Stomach (tissue), 9 donors: Measurements from ENCODE around the gene NT5C1B. TPM values are rescaled to one million over a fixed set of nuclear protein-coding genes. Genes with fewer than 3 reads are reported as not detected.

Experiments
- DNase-seq, 2 donors: peaks; one replicate each; pipeline versions ENCODE4 v3.0.0 to v3.0.0-alpha.2; 2013 to 2019
- H3K27ac ChIP-seq, 5 donors: fragments of 200-600 bp in 4 of 5; sonication (generic) in 4 of 5; one replicate each; pipeline ENCODE4 v1.5.1; 2013 to 2019; ENCODE audit warnings: mild to moderate bottlenecking in 1 of 5, moderate library complexity in 1 of 5
- H3K27me3 ChIP-seq, 3 donors: fragments of 200-600 bp; sonication (generic); one replicate each; pipeline ENCODE4 v1.5.1; 2017 to 2019; ENCODE audit warnings: mixed run types in 1 of 3
- H3K36me3 ChIP-seq, 4 donors: fragments of 200-600 bp; sonication (generic); 1 replicate in 3 of 4; 2 replicates in 1 of 4; pipeline ENCODE4 v1.5.1; 2016 to 2019
- H3K4me1 ChIP-seq, 4 donors: fragments of 200-600 bp; sonication (generic); one replicate each; pipeline ENCODE4 v1.5.1; 2016 to 2019
- H3K4me3 ChIP-seq, 4 donors: fragments of 200-600 bp; sonication (generic) in 3 of 4; one replicate each; pipeline ENCODE4 v1.5.1; 2016 to 2019; ENCODE audit warnings: mild to moderate bottlenecking in 1 of 4
- H3K9me3 ChIP-seq, 4 donors: fragments of 200-600 bp; sonication (generic); one replicate each; pipeline ENCODE4 v1.5.1; 2016 to 2019
- EP300 ChIP-seq: sonication (generic); formaldehyde crosslinking; IDR thresholded peaks from one replicate; pipeline ENCODE4 v1.6.1; 2017; ENCODE audit warnings: antibody characterized with exemption
- POLR2A ChIP-seq, 4 donors: fragments of 450-650 bp; IDR thresholded peaks; one replicate each; pipeline ENCODE4 v1.6.1; 2016; ENCODE audit warnings: antibody characterized with exemption in 4 of 4, control low read depth in 2 of 4, mild to moderate bottlenecking in 1 of 4, moderate library complexity in 1 of 4
- POLR2AphosphoS5 ChIP-seq, 3 donors: sonication (generic); formaldehyde crosslinking; IDR thresholded peaks; one replicate each; pipeline ENCODE4 v1.6.1; 2016; ENCODE audit warnings: antibody characterized with exemption in 3 of 3
- WGBS, 5 donors: extraction: QIAGEN DNeasy Blood & Tissue Kit in 3 of 5; methylation state at CpG; one replicate each; pipeline versions ENCODE4 v1.1.5 to v1.1.7; 2013 to 2018; 5-methylcytosine and 5-hydroxymethylcytosine counted together
- intact Hi-C: fragments of 100-400 bp; cut with DNase I; formaldehyde crosslinking; loops from one replicate; pipeline ENCODE4 v1.15.1; 2023; ENCODE audit warnings: low total_unique reads
- polyA plus RNA-seq, 3 donors: library from polyadenylated mRNA; stranded (reverse); fragments of 200-250 nt; gene quantifications; one replicate each; pipeline ENCODE4 v1.2.3, GENCODE V29; 2013
- total RNA-seq, 5 donors: library from RNA; depleted of rRNA; stranded (reverse); fragments of >200 nt; gene quantifications; one replicate each; pipeline versions ENCODE4 v1.1.0 to v1.2.3, GENCODE V29; 2014 to 2016
- TF ChIP-seq, protein P1 (sequence below), 7 experiments: fragments of 450-650 bp in 4 of 7; fragments of 200-600 bp in 3 of 7; sonication (generic) in 3 of 7; IDR thresholded peaks; one replicate each; pipeline ENCODE4 v1.5.1; 2016 to 2019; ENCODE audit warnings: antibody characterized with exemption in 7 of 7, control low read depth in 2 of 7, mild to moderate bottlenecking in 1 of 7
- donor health status: healthy with polysubstance abuse.
- donor health status: Bipolar disorder and iron deficiency.
- donor health status: healthy.

The NT5C1B gene
- total and polyA plus RNA-seq, 8 donors, result not detected

DNA sequence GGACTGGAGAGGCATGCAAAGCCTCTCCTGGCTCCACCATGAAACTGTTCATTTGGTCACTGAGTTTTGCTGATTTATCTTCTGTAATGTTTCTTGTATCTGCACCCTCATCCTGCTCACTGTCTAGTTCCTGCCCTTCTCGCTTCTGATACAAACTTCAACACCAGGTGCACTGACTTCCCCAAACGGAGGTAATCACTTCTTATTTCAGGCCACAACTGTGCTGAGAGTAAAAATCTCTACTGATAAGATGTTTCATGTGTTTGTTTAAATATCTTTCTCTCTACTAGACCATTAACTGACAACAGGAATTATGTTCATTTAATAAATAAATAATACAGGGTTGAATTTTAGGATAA is 10.9 kb upstream of the NT5C1B start:
- TF ChIP-seq, protein P1, sequence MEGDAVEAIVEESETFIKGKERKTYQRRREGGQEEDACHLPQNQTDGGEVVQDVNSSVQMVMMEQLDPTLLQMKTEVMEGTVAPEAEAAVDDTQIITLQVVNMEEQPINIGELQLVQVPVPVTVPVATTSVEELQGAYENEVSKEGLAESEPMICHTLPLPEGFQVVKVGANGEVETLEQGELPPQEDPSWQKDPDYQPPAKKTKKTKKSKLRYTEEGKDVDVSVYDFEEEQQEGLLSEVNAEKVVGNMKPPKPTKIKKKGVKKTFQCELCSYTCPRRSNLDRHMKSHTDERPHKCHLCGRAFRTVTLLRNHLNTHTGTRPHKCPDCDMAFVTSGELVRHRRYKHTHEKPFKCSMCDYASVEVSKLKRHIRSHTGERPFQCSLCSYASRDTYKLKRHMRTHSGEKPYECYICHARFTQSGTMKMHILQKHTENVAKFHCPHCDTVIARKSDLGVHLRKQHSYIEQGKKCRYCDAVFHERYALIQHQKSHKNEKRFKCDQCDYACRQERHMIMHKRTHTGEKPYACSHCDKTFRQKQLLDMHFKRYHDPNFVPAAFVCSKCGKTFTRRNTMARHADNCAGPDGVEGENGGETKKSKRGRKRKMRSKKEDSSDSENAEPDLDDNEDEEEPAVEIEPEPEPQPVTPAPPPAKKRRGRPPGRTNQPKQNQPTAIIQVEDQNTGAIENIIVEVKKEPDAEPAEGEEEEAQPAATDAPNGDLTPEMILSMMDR (IDR thresholded peaks at IDR 0.05), result no peak
- TF ChIP-seq EP300 (no peak), POLR2AphosphoS5 (IDR thresholded peaks at IDR 0.05) (no peak), POLR2A (IDR thresholded peaks at IDR 0.05) (no peak)
- H3K27ac ChIP-seq, result no peak overlapping the region
- WGBS, 5 donors, result 43 to 67% (median 59%) methylated on average over 2 of the region's 2 CpGs
- DNase-seq, result no peak
- H3K36me3 ChIP-seq, result no peaks in the 10 kb centered on the region
- H3K4me1 ChIP-seq, result peaks cover 0 to 11% (median 0%) of the 10 kb centered on the region in 4 donors
- H3K9me3 ChIP-seq, result no peaks in the 10 kb centered on the region
- no peaks in the 10 kb centered on the region for H3K27me3 ChIP-seq
- no peak overlapping the region for H3K4me3 ChIP-seq
- intact Hi-C loops, result no loop called here

DNA sequence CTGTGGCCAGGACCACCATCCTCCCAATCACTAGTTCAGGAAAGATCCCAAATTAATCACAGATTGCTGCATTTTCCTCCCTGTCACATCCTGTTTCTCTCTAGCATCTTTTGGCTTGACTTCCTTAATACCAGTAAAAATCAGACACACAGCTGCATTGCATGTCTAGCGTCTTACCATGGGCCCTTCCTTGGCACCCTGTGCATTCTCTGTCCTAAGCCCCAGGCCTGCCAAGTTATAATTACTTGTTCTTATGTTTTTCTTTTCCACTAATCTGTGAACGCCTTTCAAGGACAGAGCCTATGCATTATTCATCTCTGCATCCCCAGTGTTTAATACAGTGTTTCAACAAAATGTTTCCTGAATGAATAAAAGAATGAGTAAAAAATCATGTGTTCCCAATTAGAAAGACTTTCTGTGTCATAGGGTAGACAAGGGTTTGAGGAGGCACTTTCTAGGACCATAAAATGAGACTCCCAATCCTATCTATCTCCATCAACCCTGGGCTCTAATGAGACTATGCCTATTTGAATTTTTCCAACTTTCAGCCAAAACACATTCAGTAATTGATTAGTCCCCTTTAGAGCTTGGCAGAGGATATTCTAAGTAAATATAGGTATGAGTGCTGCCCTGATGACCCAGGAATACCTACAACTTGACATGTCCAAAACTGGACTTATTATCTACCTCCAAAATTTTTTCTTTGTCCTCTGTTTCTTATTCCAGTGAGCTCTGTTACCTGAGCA is 10.3 kb upstream of the NT5C1B start:
- intact Hi-C loops, result no loop called here
- Histone ChIP-seq H3K36me3 (no peaks in the 10 kb centered on the region), H3K4me3 (no peak overlapping the region), H3K9me3 (no peaks in the 10 kb centered on the region), H3K27me3 (no peaks in the 10 kb centered on the region), H3K27ac (no peak overlapping the region), H3K4me1 (peaks cover 0 to 7% (median 0%) of the 10 kb centered on the region in 4 donors)
- 44 to 78% (median 61%) methylated on average over 2 of the region's 2 CpGs for WGBS, 5 donors
- peak in 1 of 2 donors; percentile 44 for DNase-seq
- TF ChIP-seq POLR2A (IDR thresholded peaks at IDR 0.05) (no peak), EP300 (no peak), POLR2AphosphoS5 (IDR thresholded peaks at IDR 0.05) (no peak)
- TF ChIP-seq, protein P1 (IDR thresholded peaks at IDR 0.05), result no peak

DNA sequence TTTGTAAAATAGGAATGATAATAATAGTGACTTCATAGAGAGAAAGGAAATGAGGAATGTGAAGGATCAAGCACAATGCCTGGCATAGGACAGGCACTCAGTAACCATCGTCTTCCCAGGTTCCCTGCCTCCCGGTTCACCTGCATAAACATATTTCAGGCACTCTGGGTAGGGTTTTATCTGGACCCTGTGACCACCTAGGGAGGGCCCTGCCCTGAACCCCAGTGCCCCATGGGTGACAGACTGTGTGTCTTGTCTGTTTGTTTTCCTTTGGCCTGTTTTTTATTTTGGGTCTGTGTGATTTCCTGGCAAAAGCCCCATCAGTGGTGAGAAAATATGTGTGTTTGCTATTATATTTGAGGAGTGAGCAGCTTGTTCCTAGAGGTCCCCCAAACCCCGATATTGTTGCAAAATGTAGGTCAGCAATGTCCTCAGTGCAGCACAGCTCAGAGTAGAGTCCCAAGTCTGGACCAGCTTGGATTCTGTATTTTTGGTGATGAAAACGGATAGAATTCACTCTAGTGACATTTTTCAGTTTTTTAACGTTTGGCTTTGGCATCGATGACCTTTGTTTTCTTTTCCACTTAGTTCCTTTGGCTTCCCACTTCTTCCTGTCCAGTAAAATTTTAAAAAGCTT is 9.6 kb upstream of the NT5C1B start:
- H3K27ac ChIP-seq, result no peak overlapping the region
- H3K4me1 ChIP-seq, result no peaks in the 10 kb centered on the region
- H3K27me3 ChIP-seq, result no peaks in the 10 kb centered on the region
- no peak overlapping the region for H3K4me3 ChIP-seq
- TF ChIP-seq EP300, result no peak
- WGBS, 5 donors, result 64 to 76% (median 70%) methylated on average over 6 of the region's 6 CpGs
- H3K36me3 ChIP-seq, result no peaks in the 10 kb centered on the region
- intact Hi-C loops, result no loop called here
- H3K9me3 ChIP-seq, result no peaks in the 10 kb centered on the region
- DNase-seq, result no peak

- Histone ChIP-seq H3K36me3 (no peaks in the 10 kb centered on the region), H3K27me3 (no peaks in the 10 kb centered on the region), H3K4me3 (no peak overlapping the region), H3K27ac (no peak overlapping the region), H3K4me1 (no peaks in the 10 kb centered on the region), H3K9me3 (no peaks in the 10 kb centered on the region)
- intact Hi-C loops, result no loop called here
- 75 to 84% (median 82%) methylated on average over 5 of the region's 5 CpGs for WGBS, 5 donors
- TF ChIP-seq EP300 (no peak), POLR2A (IDR thresholded peaks at IDR 0.05) (no peak), POLR2AphosphoS5 (IDR thresholded peaks at IDR 0.05) (no peak)
- TF ChIP-seq, protein P1 (IDR thresholded peaks at IDR 0.05), result no peak
- no peak for DNase-seq
Measured at GRCh38 chr2:18597618-18598017, 8.2 kb upstream of the NT5C1B start.

GRCh38 chr2:18596993-18597392 is 7.6 kb upstream of the NT5C1B start:
- no peak for TF ChIP-seq POLR2AphosphoS5 (IDR thresholded peaks at IDR 0.05)
- TF ChIP-seq POLR2A (IDR thresholded peaks at IDR 0.05), result no peak
- TF ChIP-seq EP300, result no peak
- TF ChIP-seq, protein P1 (IDR thresholded peaks at IDR 0.05), result no peak
- WGBS, 5 donors, result 87 to 93% (median 92%) methylated on average over 3 of the region's 3 CpGs
- intact Hi-C loops, result no loop called here
- H3K4me1 ChIP-seq, result no peaks in the 10 kb centered on the region
- no peaks in the 10 kb centered on the region for H3K27me3 ChIP-seq
- DNase-seq, result no peak
- no peaks in the 10 kb centered on the region for H3K9me3 ChIP-seq
- H3K4me3 ChIP-seq, result no peak overlapping the region
- H3K36me3 ChIP-seq, result no peaks in the 10 kb centered on the region
- no peak overlapping the region for H3K27ac ChIP-seq
